ENCODE results near the gene DHRS1.

DHRS1 gene

GRCh38 chr14:24262821-24263733, 36.5 kb downstream of the DHRS1 start, which contains the start of gene TGM1:
TGM1 (minus strand) TSS chr14:24263177; CDS start chr14:24262352, 825 bp downstream.
- DNase-seq (ENCODE audit: low spot score): no peak

GRCh38 chr14:24261969-24262327, 37.6 kb downstream of the DHRS1 start:
- DNase-seq (ENCODE audit: low spot score): no peak

- no peak for DNase-seq (ENCODE audit: low spot score)
These were observed 38.2 kb downstream of the DHRS1 start for GRCh38 chr14:24261256-24261968.

GRCh38 chr14:24260780-24261157, 38.8 kb downstream of the DHRS1 start:
- no peak for DNase-seq (ENCODE audit: low spot score)

- no peak for DNase-seq (ENCODE audit: low spot score)
These were observed 39.4 kb downstream of the DHRS1 start for GRCh38 chr14:24260026-24260779.

DNA sequence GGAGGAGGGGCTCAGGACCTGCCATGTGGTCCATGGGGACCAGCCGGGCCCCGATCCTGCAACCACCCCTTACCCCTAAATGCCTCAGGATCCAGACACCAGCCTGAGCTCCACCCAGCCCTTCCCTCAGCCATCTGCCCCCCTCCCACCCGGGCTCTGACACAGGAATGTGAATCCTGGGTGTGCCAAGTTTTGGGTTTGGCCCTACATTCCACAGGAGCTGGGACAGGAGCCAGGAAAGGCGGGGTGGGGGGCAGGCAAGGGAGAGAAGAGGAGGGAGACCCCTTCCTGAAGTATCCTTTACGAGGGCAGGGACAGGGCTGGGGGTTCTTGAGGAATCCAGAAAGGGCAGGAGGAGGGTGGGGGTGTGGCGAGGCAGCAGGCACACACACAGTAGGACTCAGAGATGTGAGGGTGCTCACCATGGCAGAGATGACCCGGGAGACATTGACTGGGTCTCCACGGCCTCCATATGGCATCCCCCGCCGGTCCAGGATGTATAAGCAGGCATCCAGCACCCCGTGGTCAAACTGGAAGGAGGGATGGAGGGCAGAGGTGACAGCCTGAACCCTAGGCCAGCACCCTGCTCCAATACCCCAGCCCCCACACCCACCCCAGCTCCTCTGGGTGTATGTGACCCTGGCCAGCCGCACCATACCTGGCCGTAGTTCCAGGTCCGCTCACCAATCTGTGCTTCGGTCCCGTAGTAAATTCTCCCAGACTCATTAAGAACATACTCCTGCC, 40.1 kb downstream of the DHRS1 start:
- DNase-seq (ENCODE audit: low spot score): peak; percentile 90

DNA sequence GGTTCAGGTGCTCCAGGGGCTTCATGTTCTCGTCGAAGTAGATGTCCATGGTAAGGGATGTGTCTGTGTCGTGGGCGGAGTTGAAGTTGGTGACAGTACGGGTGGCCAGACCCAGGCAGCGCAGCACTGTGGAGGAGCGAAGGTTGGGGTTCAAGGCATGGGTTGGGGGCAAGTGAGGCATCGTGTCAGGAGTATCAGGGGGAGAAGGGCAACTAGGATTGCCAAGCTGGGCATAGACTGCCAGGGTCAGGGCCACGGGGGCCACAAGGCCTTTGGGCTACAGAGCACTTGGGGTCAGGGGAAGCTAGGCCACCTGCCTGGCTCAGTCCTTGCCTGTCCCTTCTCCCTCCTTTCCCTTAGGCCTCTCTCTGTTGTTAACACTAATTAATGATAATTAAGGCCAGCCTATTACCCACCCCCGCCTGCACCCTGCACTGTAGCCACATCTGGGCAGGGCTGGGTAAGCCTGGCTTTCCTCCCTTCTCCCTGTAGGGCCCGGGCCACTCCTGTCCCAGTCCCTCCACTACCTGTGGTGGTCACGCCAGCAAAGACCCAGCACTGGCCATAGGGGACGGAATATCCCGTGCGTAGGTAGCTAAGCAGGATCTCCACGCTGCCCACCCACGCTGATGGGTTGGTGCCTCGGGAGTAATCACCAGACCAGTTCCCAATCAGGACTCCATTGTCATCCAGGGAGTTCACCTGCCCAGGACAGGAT, 40.9 kb downstream of the DHRS1 start:
- DNase-seq (ENCODE audit: low spot score): no peak

DNA sequence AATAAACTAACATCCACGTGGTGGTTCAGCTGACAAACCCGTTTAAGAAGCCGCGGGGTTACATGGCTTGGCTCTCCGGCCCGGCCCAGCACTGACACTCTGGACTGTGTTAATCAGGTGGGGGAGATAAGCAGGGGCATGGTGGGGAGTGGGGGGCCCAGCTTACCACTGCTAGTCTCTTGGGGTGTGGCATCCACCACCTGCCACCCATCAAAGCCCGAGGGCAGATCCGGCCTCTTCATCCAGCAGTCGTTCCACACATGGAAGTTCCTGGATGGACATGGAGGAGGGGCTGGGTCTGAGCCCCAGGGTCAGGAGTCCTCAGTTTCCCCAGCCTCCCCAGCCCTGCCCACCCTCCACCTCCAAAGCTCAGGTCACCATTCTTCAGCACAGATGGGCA, 41.5 kb downstream of the DHRS1 start:
- no peak for DNase-seq (ENCODE audit: low spot score)

DNA sequence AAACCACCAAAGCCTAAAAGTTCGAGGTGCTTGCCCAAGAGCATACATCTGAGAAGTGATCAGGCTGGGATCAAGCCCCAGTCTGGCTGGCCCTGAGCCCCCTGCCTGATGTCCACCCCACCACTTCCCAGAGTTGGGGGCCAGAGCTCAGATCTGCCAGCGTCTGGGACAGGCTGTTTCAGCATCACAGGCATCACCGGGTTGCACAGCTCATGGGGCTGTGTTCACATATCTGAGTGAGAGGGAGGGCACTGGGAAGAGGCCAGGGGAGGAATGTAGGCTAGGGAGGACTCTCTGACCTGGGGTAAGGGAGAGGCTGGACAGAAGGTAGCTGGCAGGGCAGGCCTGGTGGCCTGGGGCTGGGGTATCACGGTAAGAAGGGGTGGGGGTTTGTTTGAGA, 42.6 kb downstream of the DHRS1 start:
- DNase-seq (ENCODE audit: low spot score): peak; percentile 36

DNA sequence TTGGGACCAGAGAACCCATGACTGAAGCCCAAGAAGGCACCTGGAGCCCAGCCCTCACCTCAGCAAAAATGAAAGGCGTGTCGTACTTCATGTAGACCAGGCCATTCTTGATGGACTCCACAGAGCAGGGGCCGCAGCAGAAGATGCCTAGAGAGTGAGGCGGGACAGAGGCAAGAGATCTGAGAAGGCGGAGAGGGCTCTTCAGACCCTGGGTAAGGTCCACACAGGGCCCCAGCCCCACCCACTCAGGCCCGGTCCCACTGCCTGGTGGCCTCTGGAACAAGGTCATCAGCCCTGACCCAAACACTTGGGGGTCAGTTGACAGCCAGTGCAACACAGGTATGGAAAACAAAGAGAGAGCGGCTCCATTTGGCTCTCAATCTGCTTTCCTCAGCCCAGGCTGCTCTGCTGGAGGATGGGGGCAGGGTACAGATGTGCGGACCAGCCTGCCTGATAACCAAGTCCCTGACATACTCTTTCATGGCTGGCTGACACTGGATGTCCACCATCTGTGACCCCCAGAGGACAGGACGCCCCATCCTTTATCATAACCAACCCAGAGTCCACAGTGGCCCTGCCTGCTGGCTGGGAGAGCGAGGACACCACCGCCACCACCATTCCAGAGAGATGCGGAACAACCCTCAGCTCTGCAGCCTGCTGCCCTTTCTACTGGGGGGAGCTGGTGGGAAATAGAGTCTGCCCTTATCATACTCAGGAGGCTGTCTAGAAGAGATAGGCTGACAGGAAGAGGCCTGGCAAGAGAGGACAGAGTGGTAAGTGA, 43.5 kb downstream of the DHRS1 start:
- no peak for DNase-seq (ENCODE audit: low spot score)

DNA sequence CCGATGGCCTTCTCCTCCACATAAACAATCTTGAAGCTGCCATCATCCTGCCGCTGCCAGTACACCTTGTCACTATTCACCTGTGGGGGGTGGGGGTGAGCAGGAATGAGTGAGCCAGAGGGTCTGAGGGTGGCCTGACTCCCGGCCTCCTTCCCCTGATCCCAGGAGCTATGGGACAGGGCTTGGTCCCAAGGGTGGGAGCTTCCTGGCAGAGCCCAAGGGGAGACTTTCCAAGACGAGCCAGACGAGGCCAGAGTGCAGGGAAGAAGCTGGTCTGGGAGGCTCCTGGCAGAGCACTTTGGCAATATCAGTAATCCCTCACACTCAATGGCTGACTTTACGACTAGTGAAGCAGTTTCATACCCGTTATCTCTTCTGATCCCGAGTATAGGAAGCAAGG, 44.1 kb downstream of the DHRS1 start:
- no peak for DNase-seq (ENCODE audit: low spot score)

GRCh38 chr14:24254630-24255392, 44.8 kb downstream of the DHRS1 start:
- DNase-seq (ENCODE audit: low spot score): no peak

- DNase-seq (ENCODE audit: low spot score): no peak
These were observed 45.6 kb downstream of the DHRS1 start for GRCh38 chr14:24253936-24254335.

DNA sequence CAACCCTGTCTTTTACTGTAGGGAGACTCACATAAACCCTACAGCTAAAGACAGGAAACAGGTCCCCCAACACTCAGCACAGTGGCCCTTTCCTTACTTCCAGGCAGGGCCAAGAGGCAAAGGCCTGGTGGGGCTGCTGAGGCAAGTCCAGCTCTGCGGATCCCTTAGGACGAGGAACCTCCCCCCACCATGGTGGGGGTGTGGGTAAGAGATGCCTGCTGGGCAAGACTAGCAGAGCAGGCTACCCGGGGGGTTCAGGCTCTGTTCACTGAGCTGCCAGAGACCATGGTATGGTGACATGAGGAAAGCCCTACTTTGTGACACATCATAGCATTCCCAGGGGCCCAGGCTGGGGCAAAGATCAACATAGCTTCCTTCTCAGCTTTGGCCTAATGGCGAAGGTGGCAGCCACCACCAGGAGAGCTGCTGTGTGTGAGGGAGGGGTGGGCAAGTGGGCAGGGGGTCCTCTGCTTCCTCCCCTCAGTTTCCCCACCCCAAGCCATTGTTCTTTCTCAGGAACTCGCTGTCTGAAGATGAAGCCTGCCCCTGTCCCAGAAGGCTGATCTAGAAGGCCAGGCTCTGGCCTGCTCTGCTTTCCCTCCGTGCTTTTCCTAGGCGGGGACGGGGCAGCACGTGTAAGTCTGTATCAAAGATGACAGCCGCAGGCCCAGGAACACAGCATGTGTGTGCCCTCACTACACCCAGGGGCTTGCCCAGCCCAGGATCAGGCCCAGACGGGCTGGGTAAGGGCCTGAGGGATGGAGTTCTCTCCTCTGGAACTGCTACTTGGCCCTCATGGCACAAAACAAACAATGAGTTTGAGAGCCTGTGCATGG, 47.1 kb downstream of the DHRS1 start:
- DNase-seq (ENCODE audit: low spot score): no peak

GRCh38 chr14:24251880-24252288, 47.7 kb downstream of the DHRS1 start:
- DNase-seq (ENCODE audit: low spot score): peak; percentile 63

GRCh38 chr14:24250354-24250753, 49.2 kb downstream of the DHRS1 start:
- DNase-seq (ENCODE audit: low spot score): no peak

DNA sequence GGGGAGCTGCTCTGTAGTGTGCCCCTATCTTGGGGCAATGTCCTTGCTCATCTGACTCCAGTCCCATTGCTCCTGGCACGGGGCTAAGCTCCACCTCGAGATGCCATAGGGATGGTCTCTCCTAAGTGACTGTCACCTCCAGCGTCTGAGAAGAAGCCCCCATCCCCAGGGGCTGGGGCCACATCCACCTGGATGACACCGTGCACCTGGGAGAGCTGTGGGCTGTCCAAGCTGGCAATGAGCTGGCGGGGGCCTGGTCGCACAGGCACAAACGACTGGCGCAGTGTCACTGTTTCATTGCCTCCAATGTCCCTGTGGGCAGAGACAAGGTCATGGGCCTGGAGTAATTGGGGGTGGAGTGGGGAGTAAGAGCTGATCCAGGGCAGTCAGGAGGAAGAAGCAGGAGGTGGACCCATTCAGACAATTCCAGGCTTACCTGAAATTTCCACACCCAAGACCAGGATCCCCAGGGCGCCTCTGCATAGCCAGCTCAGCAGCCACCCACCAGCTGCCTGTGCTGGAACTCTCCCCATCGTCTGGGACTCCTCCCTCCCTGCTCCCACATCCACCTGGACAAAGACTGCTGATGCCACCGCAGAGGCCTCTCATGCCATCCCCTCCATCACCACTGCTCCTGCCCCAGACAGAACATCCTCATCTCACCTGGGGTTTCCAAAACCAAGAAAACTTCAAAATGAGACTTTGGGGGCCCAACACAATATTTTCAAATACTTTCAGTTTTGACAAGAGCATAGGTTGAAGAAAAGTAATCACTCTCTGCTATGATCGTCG, 50.2 kb downstream of the DHRS1 start:
- no peak for DNase-seq (ENCODE audit: low spot score)

DNA sequence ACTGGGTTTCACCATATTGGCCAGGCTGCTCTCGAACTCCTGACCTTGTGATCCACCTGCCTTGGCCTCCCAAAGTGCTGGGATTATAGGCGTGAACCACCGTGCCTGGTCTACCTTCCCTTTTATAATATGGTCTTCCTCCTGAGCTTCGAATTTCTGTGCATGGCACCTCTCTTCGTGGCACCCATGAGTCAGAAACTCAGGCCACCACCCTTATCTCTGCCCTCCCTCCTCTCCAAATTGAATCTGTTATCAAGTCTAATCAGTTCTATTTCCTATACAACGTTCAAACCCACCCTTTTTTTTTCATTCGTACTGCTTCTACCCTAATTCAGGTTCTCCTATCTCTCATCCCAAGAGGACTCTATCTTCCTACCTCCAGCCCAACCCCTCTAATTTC, 52.2 kb downstream of the DHRS1 start:
- DNase-seq (ENCODE audit: low spot score): no peak
